ENCODE results near the gene ABI3. TPM values are rescaled to one million over a fixed set of nuclear protein-coding genes. Genes with fewer than 3 reads are reported as not detected.

ABI3 gene
- total RNA-seq, 4 donors from 2014 or later: 1.1 to 6.6 (median 5.0) TPM

GRCh38 chr17:49225554-49226236, 15.2 kb downstream of the ABI3 start:
- H3K4me1 ChIP-seq: peaks cover 0 to 35% (median 21%) of the 10 kb centered on the region in 3 donors
- no peak overlapping the region for H3K27ac ChIP-seq
- H3K4me3 ChIP-seq: no peak overlapping the region
- H3K36me3 ChIP-seq: no peaks in the 10 kb centered on the region
- WGBS, 2 donors (ENCODE audit: low coverage in 1 of 2): 77 to 79% methylated on average over 2 to 4 of the region's 8 CpGs
- TF ChIP-seq POLR2A (IDR thresholded peaks at IDR 0.05) (no peak), POLR2AphosphoS5 (IDR thresholded peaks at IDR 0.05) (no peak), EP300 (IDR thresholded peaks at IDR 0.05) (no peak)
- TF ChIP-seq, protein P1, sequence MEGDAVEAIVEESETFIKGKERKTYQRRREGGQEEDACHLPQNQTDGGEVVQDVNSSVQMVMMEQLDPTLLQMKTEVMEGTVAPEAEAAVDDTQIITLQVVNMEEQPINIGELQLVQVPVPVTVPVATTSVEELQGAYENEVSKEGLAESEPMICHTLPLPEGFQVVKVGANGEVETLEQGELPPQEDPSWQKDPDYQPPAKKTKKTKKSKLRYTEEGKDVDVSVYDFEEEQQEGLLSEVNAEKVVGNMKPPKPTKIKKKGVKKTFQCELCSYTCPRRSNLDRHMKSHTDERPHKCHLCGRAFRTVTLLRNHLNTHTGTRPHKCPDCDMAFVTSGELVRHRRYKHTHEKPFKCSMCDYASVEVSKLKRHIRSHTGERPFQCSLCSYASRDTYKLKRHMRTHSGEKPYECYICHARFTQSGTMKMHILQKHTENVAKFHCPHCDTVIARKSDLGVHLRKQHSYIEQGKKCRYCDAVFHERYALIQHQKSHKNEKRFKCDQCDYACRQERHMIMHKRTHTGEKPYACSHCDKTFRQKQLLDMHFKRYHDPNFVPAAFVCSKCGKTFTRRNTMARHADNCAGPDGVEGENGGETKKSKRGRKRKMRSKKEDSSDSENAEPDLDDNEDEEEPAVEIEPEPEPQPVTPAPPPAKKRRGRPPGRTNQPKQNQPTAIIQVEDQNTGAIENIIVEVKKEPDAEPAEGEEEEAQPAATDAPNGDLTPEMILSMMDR (IDR thresholded peaks at IDR 0.05): no peak
- peaks cover 94% of the 10 kb centered on the region for H3K27me3 ChIP-seq
- no peaks in the 10 kb centered on the region for H3K9me3 ChIP-seq
- ATAC-seq: no peak

DNA sequence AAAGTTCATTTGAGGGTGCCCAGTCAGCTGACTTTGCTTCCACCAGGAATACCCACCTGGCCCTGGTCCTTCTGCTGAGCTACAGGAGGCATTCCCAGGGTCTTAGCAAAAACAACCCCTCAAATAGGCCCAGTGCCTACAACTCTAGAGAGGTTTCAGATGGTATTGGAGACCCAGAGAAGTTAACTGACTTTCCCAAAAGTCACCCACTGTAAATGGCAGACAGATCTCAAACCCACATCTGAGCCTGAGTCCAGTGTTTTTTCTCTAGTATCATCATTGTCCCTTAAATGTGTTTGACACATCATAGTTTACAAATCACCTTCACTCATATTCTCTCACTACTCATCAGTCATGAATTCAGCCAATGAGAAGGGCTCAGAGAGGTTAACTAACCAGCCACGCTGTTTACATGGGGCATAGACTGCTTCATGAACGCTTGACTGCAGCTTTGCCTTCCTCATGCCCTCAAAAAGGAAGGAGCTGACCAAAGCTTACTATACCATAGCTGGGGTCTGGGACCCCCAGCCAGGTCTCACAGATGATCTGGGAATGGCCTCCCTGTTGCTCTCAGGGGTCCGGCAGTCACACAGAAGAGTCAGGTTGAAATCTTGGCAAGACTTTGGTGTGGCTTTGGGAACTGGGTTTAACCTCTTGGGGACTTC, 16.4 kb downstream of the ABI3 start:
- TF ChIP-seq POLR2AphosphoS5 (IDR thresholded peaks at IDR 0.05) (no peak), EP300 (IDR thresholded peaks at IDR 0.05) (no peak), POLR2A (IDR thresholded peaks at IDR 0.05) (no peak)
- TF ChIP-seq, protein P1 (IDR thresholded peaks at IDR 0.05): no peak
- Histone ChIP-seq H3K4me1 (peaks cover 0 to 42% (median 21%) of the 10 kb centered on the region in 3 donors), H3K27me3 (peaks cover 82% of the 10 kb centered on the region), H3K27ac (no peak overlapping the region), H3K4me3 (no peak overlapping the region), H3K9me3 (no peaks in the 10 kb centered on the region), H3K36me3 (no peaks in the 10 kb centered on the region)
- no peak for ATAC-seq
- WGBS, 2 donors (ENCODE audit: low coverage in 1 of 2): 69 to 85% methylated on average over 2 of the region's 3 CpGs

DNA sequence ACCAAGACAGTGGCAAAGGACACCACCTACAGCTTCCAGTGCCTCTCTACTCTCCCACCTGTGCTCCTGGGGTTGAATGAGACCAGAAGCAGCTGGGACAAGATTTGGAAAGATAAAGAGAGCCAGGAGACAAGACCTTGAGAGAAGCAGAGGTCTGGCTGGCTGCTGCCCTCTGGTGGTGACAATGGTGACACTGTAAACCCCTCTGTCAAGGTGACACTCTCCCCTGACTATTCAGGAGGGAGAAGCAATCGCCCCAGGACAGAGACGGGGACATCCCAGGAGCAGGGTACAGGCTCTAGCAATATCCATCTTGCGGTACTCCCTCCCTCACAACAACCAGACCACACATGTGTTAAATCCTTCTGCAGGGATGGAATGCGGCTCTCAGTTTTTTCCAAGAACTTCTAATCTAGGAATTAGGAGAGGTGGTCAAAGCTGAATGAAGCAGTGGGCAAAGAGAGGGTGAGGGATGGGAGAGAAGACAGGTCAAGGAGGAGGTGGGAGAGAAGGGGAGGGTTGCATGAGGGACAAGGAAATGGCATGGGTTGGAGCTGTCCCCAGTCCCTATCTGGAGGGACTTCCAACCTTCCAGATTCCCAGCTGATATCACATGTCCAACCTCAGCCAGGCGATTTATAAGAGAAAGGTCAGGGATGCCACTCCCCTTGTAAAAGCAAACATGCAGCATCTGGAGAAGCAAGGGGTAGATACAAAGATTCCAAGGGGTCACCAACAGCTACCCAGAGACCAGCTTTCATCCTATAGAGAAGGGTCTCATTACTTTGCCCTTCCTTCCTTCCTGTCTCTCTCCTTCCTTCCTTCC, 17.1 kb downstream of the ABI3 start:
- H3K36me3 ChIP-seq: no peaks in the 10 kb centered on the region
- H3K4me1 ChIP-seq: peaks cover 0 to 42% (median 21%) of the 10 kb centered on the region in 3 donors
- no peak overlapping the region for H3K4me3 ChIP-seq
- H3K27ac ChIP-seq: no peak overlapping the region
- peaks cover 74% of the 10 kb centered on the region for H3K27me3 ChIP-seq
- TF ChIP-seq, protein P1 (IDR thresholded peaks at IDR 0.05): peak in 3 of 4 experiments; percentile 61 to 79 (median 73)
- TF ChIP-seq EP300 (IDR thresholded peaks at IDR 0.05): no peak
- WGBS, 2 donors (ENCODE audit: low coverage in 1 of 2): 0 to 20% methylated on average over 1 to 5 of the region's 5 CpGs
- H3K9me3 ChIP-seq: no peaks in the 10 kb centered on the region
- ATAC-seq: peak; percentile 38

DNA sequence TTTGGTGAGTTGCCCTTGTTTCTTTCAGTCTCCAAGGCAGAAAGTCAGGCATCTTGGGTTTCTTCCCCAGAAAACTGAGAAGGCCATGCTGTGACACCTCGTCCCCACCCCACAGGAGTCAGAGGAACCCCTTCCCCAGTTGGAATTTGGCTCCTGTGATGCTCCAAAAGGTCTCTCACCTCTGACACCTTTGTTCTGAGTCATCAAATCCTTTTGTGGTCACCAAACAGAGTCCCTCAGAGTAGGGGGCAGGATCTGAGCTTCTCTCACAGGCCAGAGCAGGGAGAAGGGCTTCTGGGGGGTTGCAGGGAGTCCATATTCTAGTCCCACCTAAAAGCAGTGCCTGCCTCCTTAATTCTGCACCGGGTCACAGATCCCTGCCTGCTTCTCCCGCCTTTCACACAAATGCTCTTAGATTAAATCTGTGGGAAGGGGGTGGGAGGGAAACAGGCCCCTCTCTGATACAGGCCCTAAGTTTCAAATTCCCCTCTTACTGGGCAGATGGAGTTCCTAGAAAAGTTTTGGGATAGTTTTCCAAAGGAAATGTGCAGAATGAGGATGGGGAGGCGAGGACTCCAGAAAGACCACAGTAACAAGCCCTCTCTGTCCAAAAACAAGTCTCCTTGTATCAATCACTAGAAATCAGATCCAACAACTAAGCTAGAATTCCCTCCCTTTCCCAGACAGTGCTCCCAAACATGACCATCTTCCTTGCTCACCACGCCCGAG, 18.7 kb downstream of the ABI3 start:
- Histone ChIP-seq H3K27ac (no peak overlapping the region), H3K4me1 (peaks cover 0 to 28% (median 13%) of the 10 kb centered on the region in 3 donors), H3K4me3 (no peak overlapping the region), H3K9me3 (no peaks in the 10 kb centered on the region), H3K27me3 (peaks cover 58% of the 10 kb centered on the region), H3K36me3 (no peaks in the 10 kb centered on the region)
- 49 to 100% methylated on average over 1 to 5 of the region's 6 CpGs for WGBS, 2 donors (ENCODE audit: low coverage in 1 of 2)
- ATAC-seq: no peak
- no peak for TF ChIP-seq POLR2AphosphoS5 (IDR thresholded peaks at IDR 0.05)
- TF ChIP-seq, protein P1 (IDR thresholded peaks at IDR 0.05): no peak
- no peak for TF ChIP-seq EP300 (IDR thresholded peaks at IDR 0.05)
- TF ChIP-seq POLR2A (IDR thresholded peaks at IDR 0.05): no peak

All from gastroesophageal sphincter (tissue), 4 donors.